GM21529 (cell line): ENCODE results near the gene SHMT1.
"Not testable (repeated sequence)": the region's sequence is repeated elsewhere in the genome, so short reads cannot be mapped to it uniquely, and the experiment has no call there.

ENCODE experiments used
- ATAC-seq: cut with Tn5 transposase; IDR thresholded peaks from one replicate; pipeline ENCODE4 v1.9.1; 2021; ENCODE audit not compliant: unreplicated experiment

The SHMT1 gene

DNA sequence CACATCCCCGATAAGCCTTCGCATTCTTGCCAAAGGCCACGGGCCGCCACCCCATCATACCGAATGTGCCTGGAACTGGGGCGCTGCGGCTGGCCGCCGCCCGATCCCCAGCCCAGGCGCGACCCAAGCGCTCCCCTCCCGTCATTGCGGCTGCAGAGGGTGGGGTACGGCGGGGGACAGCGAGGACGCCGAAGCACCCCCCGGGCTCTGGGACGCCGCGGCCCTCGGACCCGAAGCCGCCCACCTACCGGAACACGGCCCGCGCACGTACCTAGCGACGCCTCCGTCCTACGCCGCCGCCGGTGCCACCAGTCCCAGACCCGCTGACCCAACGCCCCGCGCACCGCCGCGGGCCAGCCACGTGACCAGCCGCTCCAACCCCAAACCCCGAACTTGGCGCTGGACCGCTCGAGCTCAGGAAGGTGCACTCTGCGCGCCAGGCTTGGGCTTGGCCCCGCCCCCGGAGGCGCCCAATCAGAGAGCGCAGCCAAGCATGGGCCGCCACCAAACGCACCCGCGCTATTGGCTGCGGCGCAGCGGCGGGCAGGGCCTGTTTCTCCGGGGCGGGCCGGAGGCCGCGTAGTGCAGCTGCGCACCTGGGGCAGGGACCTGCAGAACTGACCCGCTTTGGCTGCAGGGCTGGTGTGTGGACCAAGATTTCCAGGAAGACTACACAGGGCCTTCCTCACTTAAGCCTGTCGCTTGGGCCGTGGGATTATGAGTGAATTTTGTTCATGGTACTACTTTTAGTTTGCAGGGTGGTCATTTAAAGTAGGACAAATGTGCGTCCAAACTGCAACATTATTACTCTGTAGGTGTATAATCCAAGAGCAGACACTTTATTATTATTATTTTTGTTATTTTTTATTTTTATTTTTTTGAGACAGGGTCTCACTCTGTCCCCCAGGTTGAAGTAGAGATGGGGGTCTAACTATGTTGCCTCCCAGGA is at the start of gene SHMT1:
SHMT1 (minus strand) TSS at position 450 of the 949 bp plus-strand sequence. CDS start 7,569 bp downstream, outside the sequence.
- ATAC-seq = peak; percentile 99

DNA sequence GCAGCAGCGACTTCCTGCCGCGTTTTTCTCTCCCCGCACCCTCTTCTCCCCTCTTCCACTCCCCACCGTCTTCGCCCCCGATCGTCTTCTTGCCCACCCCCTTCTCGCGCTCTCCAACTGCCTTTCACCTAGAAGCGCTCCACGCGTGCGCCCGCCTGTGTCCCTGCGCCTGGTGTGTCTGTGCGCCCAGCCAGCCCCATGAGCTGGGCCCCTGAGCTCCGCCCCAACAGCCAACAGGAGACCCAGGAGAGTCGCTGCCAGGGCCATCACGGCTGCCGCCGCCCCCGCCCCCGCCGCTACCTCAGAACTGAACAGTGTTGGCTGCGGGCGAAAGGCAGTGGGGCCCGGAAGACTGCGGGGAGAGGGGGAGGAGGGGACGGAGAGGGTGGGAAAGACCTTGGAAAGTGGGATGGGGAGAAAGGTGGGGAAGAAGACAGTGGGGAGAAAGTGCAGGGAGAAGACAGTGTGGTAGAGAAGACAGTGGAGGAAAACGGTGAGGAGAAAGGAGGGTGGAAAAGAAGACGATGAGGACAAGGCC is 48.7 kb upstream of the SHMT1 start:
- peak; percentile 68 for ATAC-seq

DNA sequence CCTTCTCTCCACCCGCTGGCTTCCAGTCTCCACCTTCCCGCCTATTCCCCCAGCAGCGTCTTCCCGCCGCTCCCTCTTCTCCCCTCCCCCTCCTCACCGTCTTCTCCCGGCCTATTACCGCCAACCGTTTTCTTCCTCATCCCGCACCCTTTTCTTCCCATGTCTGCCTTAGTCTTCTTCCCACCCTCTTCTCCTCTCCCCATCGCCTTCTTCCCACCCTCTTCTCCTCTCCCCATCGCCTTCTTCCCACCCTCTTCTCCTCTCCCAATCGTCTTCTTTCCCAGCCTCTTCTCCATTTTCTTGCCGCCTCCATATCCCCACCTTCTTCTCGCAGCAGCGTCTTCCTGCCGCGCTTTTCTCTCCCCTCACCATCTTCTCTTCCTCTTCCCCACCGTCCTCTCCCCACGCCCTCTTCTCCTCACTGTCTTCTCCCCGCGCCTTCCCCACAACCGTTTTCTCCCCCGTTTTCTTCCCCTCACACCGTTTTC is 48.1 kb upstream of the SHMT1 start:
- peak; percentile 15 for ATAC-seq

DNA sequence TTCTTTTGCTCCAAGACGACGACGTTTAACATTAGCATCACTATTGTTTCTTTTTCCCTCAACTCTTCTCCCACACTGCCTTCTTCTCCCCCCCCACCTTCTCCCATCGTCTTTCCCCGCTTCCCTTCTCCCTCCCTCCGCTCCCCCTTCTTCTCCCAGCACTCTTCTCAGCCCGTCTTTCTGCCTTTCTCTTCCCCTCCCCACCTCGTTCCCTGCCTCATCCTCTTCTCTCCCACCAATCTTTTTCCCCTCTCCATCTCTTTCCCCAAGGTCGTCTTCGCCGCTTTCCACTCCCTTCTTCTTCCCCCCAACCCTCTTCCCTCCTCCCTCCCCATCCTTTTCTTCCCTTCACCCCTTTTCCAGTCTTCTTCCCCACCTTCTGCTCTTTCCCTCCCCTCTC is 47.4 kb upstream of the SHMT1 start:
- ATAC-seq = not testable (repeated sequence)

DNA sequence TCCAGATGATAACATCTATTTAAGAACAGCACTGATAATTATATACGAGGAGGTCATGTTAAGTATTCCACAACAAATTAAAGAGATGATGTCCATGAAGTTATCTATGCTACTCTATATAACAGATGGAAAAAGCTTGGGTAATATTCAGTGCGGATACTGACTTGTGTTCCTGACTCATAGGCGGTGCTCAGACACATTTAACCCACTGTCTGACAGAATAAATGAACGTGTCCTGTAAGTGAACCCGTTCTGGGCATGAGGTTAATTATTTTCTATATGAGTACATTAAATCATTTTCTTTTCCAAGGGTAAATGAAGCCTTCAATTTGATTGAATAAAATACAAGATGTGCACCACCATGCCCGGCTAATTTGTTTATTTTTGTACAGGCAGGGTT is 46.0 kb upstream of the SHMT1 start:
- not testable (repeated sequence) for ATAC-seq

DNA sequence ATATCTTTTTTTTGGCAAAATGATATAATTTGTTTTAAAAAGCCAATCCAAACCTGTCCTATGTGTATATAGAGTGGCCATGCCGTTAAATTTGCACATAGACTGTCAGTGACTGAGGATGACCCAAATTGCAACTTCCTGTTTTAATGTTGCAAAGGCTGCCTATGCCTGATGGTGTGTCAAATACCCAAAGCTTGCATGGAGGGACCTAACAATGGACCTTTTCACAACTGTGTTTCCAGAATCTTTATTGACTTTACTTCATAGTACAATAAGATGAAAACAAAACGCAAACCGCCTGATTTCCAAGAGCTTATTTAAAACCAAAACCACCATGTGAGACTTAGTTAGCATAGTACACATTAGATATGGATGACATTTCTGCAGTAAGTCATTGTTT is 45.6 kb upstream of the SHMT1 start:
- not testable (repeated sequence) for ATAC-seq

DNA sequence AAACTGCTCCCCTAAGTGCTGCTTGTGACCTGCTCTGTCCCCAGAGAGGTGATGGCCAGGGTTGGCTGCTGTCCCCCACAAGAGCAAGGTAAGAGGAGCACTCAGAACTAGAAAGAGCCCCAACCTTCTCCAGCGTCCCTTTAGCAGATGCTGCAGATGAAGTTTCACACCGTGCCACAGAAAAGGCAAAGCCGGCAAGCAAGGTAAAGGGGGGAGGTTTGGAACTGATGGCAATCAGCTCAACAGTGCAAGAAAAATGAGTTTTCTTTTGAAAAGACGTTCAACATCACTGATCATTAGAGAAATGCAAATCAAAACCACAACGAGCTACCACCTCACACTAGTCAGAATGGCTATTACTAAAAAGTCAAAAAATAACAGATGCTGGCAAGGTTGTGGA is 40.3 kb upstream of the SHMT1 start:
- ATAC-seq = peak; percentile 95

DNA sequence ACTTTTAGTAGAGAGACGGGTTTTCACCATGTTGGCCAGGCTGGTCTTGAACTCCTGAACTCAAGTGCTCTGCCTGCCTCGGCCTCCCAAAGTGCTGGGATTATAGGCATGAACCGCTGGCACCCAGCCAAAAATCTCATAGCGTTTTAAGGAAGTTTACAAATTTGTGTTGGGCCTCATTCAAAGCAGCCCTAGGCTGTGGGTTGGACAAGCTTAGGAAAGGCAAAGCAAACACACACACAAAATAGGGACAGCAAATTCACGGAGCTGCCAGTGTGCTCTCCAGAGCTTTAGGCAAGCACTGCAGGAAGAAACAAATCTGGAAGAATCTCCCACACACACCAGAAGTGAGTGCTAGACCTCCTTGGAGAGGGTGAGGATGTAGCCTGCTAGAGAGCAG is 39.8 kb upstream of the SHMT1 start:
- ATAC-seq = peak; percentile 21

DNA sequence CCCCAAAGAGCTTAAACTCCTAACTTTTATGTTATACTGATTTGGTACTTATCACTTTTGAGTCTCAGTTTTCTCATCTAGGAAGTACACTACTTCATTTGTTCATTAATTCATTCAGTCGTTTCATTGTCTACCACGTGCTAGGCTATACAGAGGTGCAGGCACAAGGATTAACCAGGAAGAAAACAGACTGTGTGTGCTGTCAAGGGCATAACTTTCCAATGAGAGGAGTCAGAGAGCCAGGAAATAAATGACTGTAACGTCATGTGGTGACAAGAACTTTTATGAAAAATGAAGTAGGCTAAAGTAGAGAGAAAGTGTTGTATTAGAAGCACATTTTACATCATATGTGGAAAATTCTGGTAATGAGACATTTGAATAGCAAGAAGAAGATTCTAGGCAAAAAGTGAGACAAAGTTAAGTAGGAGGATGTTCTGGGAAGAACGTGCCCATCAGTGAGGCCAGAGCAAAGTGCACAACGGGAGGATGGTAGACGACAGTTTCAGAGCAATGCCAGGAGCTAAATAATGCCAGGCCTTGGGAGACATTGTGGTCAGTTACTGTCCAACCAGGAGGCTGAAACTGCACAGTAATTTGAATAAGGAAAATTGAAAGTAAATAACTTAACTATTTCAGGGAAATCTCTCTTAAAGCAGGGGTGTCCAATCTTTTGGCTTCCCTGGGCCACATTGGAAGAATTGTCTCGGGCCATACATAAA is 38.7 kb upstream of the SHMT1 start:
- ATAC-seq = not testable (repeated sequence)

DNA sequence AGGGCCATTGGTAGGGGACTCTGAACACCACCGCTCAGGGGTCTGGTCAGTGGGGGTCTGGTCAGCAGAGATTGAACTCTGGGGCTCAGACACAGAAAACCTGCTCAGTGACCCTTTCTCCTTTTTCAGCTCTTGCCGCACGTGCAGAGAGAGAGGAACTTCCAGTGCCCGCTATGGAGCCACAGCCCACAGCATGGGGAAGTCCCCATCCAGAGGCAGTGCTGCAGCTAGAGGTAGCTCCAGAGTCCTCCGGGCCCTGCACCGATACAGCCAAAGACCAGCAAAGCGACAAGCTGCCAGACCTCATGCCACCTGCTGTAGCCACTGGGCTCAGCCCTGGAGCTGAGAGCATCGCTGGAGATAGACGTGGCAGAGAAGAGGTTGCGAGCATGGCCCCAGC is 25.4 kb upstream of the SHMT1 start:
- not testable (repeated sequence) for ATAC-seq

DNA sequence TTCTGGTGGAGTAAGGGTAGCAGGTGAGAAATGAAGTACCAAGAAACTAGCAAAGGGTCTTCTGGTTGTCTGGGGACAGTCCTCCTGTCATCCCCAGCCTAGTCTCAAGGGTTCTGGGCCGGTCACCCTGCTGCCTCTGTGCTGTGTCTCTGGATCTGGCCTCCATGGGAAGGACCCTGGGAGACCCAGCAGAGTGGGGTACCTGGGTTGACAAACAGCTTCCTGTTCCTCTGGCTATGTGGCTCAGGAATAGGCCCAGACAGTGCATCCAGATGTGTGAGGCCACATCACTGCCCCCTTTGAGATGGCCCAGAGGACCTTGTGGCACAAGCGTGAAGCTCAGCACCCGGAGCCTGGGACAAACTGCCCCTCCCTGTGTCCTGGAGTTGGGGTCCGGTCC is 24.9 kb upstream of the SHMT1 start:
- ATAC-seq = not testable (repeated sequence)

DNA sequence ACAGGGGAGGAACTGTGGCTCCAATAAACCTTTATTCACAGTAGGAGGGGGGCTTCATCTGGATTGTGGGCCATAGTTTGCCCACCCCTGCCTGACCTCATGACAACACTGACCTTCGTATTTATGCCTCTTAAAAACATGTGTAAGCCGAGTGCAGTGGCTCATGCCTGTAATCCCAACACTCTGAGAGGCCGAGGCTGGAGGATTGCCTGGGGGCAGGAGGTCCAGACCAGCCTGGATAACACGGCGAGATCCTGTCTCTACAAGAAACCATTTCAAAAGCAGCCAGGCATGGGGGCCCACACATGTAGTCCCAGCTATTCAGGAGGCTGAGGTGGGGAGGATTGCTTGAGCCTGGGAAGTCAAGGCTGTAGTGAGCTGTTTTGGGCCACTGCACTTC is 24.2 kb upstream of the SHMT1 start:
- ATAC-seq = not testable (repeated sequence)

DNA sequence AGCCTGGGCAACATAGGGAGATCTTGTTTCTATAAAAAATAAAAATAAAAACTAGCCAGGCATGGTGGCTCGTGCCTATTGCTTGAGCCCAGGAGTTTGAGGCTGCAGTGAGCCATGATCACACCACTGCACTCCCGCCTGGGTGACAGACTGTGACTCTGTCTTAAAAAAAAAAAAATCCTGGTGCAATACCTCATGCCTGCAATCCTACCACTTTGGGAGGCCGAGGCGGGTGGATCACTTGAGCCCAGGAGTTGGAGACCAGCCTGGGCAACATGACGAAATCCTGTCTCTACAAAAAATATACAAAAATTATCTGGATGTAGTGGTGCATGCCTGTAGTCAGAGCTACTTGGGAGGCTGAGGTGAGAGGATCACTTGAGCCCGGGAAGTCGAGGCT is 20.9 kb upstream of the SHMT1 start:
- not testable (repeated sequence) for ATAC-seq

DNA sequence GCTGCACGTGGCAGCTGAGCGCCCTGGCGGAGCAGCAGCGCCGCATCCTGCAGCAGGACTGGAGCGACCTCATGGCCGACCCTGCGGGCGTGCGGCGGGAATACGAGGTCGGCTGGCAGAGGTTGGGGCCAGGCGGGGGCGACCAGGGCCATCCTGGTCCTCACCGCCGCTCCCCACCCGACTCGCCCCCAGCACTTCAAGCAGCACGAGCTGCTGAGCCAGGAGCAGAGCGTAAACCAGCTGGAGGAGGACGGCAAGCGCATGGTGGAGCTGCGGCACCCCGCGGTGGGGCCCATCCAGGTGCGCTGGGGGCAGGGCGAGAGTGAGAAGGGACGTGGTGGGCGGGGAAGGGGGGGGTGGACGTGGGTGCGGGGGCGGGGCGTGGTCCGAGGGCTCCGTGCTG is 19.7 kb upstream of the SHMT1 start:
- ATAC-seq = not testable (repeated sequence)

DNA sequence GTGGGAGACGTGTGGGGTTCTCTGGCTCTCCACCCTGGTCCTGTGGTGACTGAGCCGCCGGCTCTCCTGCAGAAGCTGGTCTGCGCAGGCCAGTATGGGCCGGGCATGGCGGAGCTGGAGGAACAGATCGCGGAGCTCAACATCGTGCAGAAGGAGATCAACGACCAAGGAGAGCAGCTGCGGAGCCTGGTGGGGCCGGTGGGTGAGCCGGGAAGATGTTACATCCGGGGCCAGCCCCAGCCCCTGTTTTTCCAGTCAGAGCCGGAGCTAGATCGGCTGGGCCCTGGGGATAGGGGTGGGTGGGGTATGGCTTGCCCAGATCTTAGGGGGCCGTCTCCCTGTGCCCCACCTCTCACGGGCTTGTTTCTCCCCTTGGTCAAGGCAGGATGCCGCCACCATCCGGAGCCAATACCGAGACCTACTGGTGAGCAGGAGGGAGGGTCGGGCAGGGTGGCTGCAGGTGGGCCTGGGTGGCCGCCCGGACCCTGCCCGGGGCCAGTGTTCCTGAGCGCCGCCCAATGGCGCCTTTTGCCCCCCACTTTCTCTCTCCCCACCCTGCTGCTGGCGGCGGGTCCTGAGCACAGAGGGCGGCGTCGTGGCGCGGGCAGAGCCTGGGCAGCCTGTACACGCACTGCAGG is 19.2 kb upstream of the SHMT1 start:
- ATAC-seq = no peak

DNA sequence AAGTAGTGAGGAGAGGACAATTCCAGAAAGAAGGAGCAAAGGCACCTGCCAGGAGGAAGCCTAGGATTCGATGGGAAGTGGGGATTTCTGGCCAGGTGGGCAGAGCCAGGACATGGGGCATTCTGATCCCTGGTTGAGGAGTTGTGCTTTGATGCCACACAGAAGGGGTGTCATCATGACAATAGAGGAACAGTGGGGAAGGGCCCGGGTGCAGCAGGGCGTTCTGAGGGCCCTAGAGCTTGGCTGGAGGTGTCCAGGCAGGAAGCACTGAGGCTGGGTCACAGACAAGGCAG is 18.5 kb upstream of the SHMT1 start:
- ATAC-seq = no peak

DNA sequence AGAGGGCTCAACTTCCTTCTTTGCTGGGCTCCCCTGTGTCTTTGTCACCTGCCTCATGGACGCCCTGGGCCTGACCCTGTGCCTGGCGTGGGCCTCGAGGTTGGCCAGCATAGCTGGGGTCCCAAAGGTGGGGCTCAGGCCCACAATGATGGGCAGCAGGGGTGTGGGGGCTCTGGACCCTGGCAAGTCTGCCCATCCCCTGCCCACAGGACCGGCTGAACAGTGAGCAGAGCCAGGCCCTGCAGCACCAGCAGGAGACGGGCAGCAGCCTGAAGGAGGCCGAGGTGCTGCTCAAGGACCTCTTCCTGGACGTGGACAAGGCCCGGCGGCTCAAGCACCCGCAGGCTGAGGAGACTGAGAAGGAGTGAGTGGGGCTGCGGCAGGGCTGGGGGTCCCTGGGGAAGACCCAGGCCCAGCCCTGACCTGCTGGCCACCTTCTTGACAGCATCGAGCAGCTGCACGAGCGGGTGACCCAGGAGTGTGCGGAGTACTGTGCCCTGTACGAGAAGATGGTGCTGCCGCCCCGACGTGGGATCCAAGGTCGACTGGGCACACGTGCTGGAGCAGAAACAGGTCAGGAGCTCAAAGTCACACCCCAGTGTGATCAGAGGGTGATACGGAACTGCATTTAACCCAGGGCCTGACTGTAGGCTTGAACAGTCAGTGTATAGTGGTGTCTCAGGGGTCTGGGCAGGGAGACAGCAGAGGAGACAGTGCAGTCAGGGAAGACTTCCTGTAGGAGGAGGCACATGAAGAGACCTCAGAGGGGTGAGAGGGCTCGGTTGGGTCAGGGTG is 18.0 kb upstream of the SHMT1 start:
- ATAC-seq = no peak

DNA sequence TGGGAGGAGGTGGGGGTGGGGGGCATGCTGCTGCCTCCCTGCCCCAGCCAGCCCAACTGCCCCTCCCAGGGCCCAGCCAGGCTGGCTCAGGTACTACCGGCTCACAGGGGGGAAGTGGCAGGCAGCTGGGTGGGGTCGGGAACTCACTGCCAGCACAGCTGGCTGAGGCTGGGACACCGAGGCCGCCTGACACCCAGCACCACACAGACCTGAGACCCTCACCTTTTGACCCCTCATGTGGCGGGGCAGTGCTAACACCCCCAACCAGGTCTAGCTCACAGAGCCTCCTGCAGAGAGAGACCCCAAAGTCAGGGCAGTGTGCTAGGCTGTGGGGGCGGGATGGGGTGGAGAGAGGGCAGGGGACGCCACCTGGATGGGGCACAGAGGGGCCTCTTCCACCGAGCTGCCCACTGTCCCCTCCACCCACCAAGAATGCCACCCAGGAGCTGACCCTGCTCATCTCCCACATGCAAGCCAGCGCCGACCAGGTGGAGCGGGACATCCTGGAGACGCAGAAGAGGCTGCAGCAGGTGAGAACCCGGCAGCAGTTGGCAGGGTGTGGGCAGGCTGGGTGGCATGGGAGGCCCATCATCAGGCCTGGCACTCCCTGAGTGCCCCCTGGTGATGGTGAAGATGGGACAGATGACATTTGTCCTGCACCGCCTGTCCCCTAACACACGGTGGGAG is 17.3 kb upstream of the SHMT1 start:
- no peak for ATAC-seq

DNA sequence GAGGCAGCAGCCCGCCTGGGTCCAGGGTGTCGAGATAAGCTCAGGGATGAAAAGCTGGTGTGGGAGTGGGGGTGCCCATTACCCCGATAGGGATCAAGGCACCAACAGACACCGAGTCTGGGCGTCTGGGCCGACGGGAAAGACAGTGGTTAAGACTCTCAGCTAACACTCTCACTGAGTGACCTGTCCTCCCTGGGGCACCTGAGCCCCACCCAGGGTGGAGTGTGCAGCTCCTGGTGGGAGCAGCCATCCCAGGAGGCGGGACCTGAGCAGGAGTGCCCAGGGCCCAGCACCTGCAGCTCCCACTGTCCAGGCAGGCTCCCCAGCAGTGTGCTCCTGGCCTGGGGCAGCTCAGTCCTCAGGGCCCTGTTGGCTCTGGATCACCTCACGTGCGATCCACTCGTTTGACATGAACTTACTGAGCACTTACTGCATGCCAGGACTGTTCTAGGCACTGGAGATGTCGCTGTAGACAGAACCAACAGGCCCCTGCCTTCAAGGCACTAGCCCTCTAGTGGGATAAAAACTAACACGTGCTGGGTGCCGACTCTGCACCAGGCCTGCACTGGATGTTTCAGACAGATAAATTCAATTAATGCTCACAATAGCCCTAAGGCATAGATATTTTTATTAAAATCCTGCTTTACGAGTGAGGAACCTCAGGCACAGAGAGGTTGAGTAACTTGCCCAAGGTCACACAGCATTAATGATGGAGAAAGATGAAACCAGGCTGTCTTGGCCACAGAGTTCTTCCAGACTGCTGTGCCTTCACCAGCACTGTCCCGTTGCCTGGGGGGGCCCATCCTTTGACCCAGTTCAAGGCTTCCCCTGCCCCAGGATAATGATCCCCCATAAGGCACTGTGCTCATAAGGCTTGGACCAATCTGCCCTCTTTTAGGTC is 16.1 kb upstream of the SHMT1 start:
- no peak for ATAC-seq
